ENCODE results near the gene PIP4K2A.

DNA sequence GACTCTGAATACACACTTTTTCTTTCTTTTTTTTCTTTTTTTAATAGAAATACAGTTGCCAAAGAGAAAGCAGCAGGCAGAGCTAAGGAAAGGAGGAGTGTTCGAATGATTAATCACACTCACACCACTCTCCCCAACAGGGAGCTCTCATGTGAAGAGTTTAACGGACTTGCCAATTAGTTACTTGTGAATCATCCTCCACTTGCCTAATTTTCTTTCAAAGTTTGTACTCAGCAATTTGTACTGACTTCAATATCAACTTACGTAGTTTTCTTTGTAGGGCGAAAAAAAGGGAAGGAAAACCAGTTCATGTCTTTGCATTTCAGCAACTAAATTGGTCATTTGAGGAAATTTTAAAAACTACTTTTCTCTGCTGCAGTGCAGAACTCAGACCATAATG is 109.2 kb downstream of the PIP4K2A start:
- TF ChIP-seq, protein P1, sequence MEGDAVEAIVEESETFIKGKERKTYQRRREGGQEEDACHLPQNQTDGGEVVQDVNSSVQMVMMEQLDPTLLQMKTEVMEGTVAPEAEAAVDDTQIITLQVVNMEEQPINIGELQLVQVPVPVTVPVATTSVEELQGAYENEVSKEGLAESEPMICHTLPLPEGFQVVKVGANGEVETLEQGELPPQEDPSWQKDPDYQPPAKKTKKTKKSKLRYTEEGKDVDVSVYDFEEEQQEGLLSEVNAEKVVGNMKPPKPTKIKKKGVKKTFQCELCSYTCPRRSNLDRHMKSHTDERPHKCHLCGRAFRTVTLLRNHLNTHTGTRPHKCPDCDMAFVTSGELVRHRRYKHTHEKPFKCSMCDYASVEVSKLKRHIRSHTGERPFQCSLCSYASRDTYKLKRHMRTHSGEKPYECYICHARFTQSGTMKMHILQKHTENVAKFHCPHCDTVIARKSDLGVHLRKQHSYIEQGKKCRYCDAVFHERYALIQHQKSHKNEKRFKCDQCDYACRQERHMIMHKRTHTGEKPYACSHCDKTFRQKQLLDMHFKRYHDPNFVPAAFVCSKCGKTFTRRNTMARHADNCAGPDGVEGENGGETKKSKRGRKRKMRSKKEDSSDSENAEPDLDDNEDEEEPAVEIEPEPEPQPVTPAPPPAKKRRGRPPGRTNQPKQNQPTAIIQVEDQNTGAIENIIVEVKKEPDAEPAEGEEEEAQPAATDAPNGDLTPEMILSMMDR (IDR thresholded peaks at IDR 0.05) = no peak
- TF ChIP-seq POLR2A (IDR thresholded peaks at IDR 0.05) = no peak
